ENCODE results near the gene ARMH3. TPM values are rescaled to one million over a fixed set of nuclear protein-coding genes. Genes with fewer than 3 reads are reported as not detected.
A peak's percentile ranks its signal among the peaks of the same experiment; 100 is the strongest.

Gene ARMH3
- total and polyA plus RNA-seq, 10 of the 15 experiments (the other 5 are each of a cell fraction or from before 2014, with no cell fraction given): 13.0 to 33.0 (median 16.4) TPM

- TF ChIP-seq, protein P1, sequence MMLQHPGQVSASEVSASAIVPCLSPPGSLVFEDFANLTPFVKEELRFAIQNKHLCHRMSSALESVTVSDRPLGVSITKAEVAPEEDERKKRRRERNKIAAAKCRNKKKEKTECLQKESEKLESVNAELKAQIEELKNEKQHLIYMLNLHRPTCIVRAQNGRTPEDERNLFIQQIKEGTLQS (IDR thresholded peaks at IDR 0.05; ENCODE audit: borderline replicate concordance, extremely low read depth, low read depth, low read length): no peak
- TF ChIP-seq EP300 (IDR thresholded peaks at IDR 0.05; ENCODE audit: borderline replicate concordance in 1 of 2, control insufficient read depth in 1 of 2, low read depth in 2 of 2, low read length in 2 of 2) (no peak), STAT3 (IDR thresholded peaks at IDR 0.05; ENCODE audit: low read depth, low read length) (no peak), HDGF (IDR thresholded peaks at IDR 0.05) (no peak), MTA3 (IDR thresholded peaks at IDR 0.05; ENCODE audit: borderline replicate concordance, low read length) (no peak), ZNF207 (IDR thresholded peaks at IDR 0.05; ENCODE audit: borderline replicate concordance) (0 out of 2 replicates have a peak, but pooled peaks have one; percentile 18), PML (IDR thresholded peaks at IDR 0.05; ENCODE audit: low read length) (no peak), TAF1 (IDR thresholded peaks at IDR 0.05; ENCODE audit: borderline replicate concordance, low read depth, low read length) (no peak), KLF5 (IDR thresholded peaks at IDR 0.05; ENCODE audit: partially characterized antibody) (no peak), BRCA1 (IDR thresholded peaks at IDR 0.05; ENCODE audit: low read depth, low read length) (no peak), CUX1 (IDR thresholded peaks at IDR 0.05; ENCODE audit: insufficient replicate concordance, low read depth, low read length) (no peak), MYB (IDR thresholded peaks at IDR 0.05; ENCODE audit: borderline replicate concordance, low read depth, low read length) (no peak), SREBF2 (IDR thresholded peaks at IDR 0.05; ENCODE audit: low read length) (no peak), YBX1 (IDR thresholded peaks at IDR 0.05) (no peak), ZNF384 (IDR thresholded peaks at IDR 0.05; ENCODE audit: borderline replicate concordance, low read depth, low read length) (no peak), BCL11A (IDR thresholded peaks at IDR 0.05; ENCODE audit: low read depth, low read length) (no peak), NFYB (IDR thresholded peaks at IDR 0.05; ENCODE audit: insufficient read depth, low read depth, low read length) (no peak), SMAD1 (IDR thresholded peaks at IDR 0.05; ENCODE audit: low read depth, partially characterized antibody) (no peak), RELA (IDR thresholded peaks at IDR 0.05; ENCODE audit: borderline replicate concordance, partially characterized antibody) (peak; percentile 52), ZZZ3 (IDR thresholded peaks at IDR 0.05; ENCODE audit: control insufficient read depth, insufficient read length, low read depth) (no peak)
- TF ChIP-seq, protein P2, sequence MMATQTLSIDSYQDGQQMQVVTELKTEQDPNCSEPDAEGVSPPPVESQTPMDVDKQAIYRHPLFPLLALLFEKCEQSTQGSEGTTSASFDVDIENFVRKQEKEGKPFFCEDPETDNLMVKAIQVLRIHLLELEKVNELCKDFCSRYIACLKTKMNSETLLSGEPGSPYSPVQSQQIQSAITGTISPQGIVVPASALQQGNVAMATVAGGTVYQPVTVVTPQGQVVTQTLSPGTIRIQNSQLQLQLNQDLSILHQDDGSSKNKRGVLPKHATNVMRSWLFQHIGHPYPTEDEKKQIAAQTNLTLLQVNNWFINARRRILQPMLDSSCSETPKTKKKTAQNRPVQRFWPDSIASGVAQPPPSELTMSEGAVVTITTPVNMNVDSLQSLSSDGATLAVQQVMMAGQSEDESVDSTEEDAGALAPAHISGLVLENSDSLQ (IDR thresholded peaks at IDR 0.05): no peak
Observed at GRCh38 chr10:101840741-101841453, 215.1 kb downstream of the ARMH3 start (continued).
